HepG2 (cell line): ENCODE measurements around the gene SRSF4. TPM values are rescaled to one million over a fixed set of nuclear protein-coding genes. Genes with fewer than 3 reads are reported as not detected.

Source experiments
- CHD2 ChIP-seq: IDR thresholded peaks from 2 replicates; pipeline ENCODE4 v1.6.1; 2011; ENCODE audit warnings: low read depth, low read length, improper control_type of control experiment
- FOXP4 ChIP-seq: sonication (generic); formaldehyde crosslinking; IDR thresholded peaks from 2 replicates; pipeline ENCODE4 v1.4.0; 2020; ENCODE audit warnings: missing genetic modification reagents
- IKZF5 ChIP-seq: IDR thresholded peaks from 2 replicates; pipeline ENCODE4 v1.6.1; 2018; ENCODE audit warnings: missing genetic modification reagents, mild to moderate bottlenecking, missing compliant biosample characterization
- JUN ChIP-seq: sonication (generic); formaldehyde crosslinking; IDR thresholded peaks from 2 replicates; pipeline ENCODE4 v1.4.0; 2020; ENCODE audit warnings: mild to moderate bottlenecking, missing genetic modification reagents
- KDM5A ChIP-seq: fragments of 200-600 bp; sonication (generic); IDR thresholded peaks from 2 replicates; pipeline ENCODE4 v1.7.0; 2018; ENCODE audit warnings: antibody characterized with exemption, mild to moderate bottlenecking, low read length, borderline replicate concordance
- NBN ChIP-seq: fragments of 450-650 bp; conservative IDR thresholded peaks from 2 replicates; pipeline ENCODE4 v1.6.1; 2017
- RBFOX2 ChIP-seq: fragments of 200-400 bp; formaldehyde crosslinking; IDR thresholded peaks from 2 replicates; pipeline ENCODE4 v1.6.1; 2017; ENCODE audit warnings: low read depth, mild to moderate bottlenecking, low read length
- SP1 ChIP-seq, 2 experiments: fragments of 450-650 bp in 1 of 2; sonication (generic) in 1 of 2; formaldehyde crosslinking in 1 of 2; IDR thresholded peaks; 2 replicates each; pipeline versions ENCODE4 v1.4.0 to v1.6.1; 2016 to 2020; ENCODE audit warnings: missing genetic modification reagents in 1 of 2
- SP4 ChIP-seq: sonication (generic); formaldehyde crosslinking; IDR thresholded peaks from 2 replicates; pipeline ENCODE4 v1.8.1; 2023; ENCODE audit warnings: mild to moderate bottlenecking, missing genetic modification reagents
- WIZ ChIP-seq: sonication (generic); formaldehyde crosslinking; IDR thresholded peaks from 2 replicates; pipeline ENCODE4 v1.5.1; 2020; ENCODE audit warnings: mild to moderate bottlenecking, missing genetic modification reagents
- ZFX ChIP-seq: sonication (generic); formaldehyde crosslinking; IDR thresholded peaks from 2 replicates; pipeline ENCODE4 v1.4.0; 2020; ENCODE audit warnings: mild to moderate bottlenecking, low read depth, missing genetic modification reagents, moderate library complexity
- ZMYM4 ChIP-seq: sonication (generic); formaldehyde crosslinking; IDR thresholded peaks from 2 replicates; pipeline ENCODE4 v1.8.1; 2023; ENCODE audit warnings: mild to moderate bottlenecking, missing genetic modification reagents
- ZNF503 ChIP-seq: sonication (generic); formaldehyde crosslinking; IDR thresholded peaks from 2 replicates; pipeline ENCODE4 v1.4.0; 2020; ENCODE audit warnings: missing genetic modification reagents
- ZNF660 ChIP-seq: sonication (generic); formaldehyde crosslinking; IDR thresholded peaks from 2 replicates; pipeline ENCODE4 v1.5.1; 2020; ENCODE audit warnings: mild to moderate bottlenecking, low read depth, missing genetic modification reagents, borderline replicate concordance
- ZNF703 ChIP-seq: sonication (generic); formaldehyde crosslinking; IDR thresholded peaks from 2 replicates; pipeline ENCODE4 v1.5.1; 2020; ENCODE audit warnings: missing genetic modification reagents, mild to moderate bottlenecking, moderate library complexity, borderline replicate concordance
- ZNF766 ChIP-seq: sonication (generic); formaldehyde crosslinking; IDR thresholded peaks from 2 replicates; pipeline ENCODE4 v1.5.0; 2020; ENCODE audit warnings: missing genetic modification reagents, borderline replicate concordance
- ZSCAN9 ChIP-seq: IDR thresholded peaks from 2 replicates; pipeline ENCODE4 v1.6.1; 2016; ENCODE audit warnings: borderline replicate concordance
- polyA plus RNA-seq, 8 experiments: library from polyadenylated mRNA; depleted of rRNA in 3 of 8; stranded (reverse) in 7 of 8; unstranded in 1 of 8; fragments of >200 nt; fragmentation: Illumina TruSeq in 4 of 8; extraction: Trizol in 4 of 8; gene quantifications; 2 replicates each; pipeline versions ENCODE4 v1.2.1 to v1.2.3, GENCODE V29; 2011 to 2016; ENCODE audit warnings: low read depth in 4 of 8, missing spikeins in 1 of 8, mixed read lengths in 1 of 8; ENCODE audit not compliant: insufficient read depth in 1 of 8
- total RNA-seq, 5 experiments: library from RNA; depleted of rRNA; stranded (reverse); fragments of >200 nt; fragmentation: Illumina TruSeq; extraction: Trizol; gene quantifications; 2 replicates each; pipeline ENCODE4 v1.2.3, GENCODE V29; 2016; ENCODE audit warnings: low read depth in 1 of 5
- TF ChIP-seq, protein P1 (sequence below): sonication (generic); formaldehyde crosslinking; IDR thresholded peaks from 2 replicates; pipeline ENCODE4 v1.5.0; 2020; ENCODE audit warnings: mild to moderate bottlenecking, missing genetic modification reagents, moderate library complexity
- TF ChIP-seq, protein P2 (sequence below): sonication (generic); formaldehyde crosslinking; IDR thresholded peaks from 2 replicates; pipeline ENCODE4 v1.5.0; 2020; ENCODE audit warnings: missing genetic modification reagents
- TF ChIP-seq, protein P3 (sequence below): IDR thresholded peaks from 2 replicates; pipeline ENCODE4 v1.6.1; 2016; ENCODE audit warnings: missing biosample characterization, missing genetic modification reagents, low read depth

The SRSF4 gene
- total and polyA plus RNA-seq, 2 of the 13 experiments (the other 11 are each of a cell fraction or from before 2014, with no cell fraction given): 37.7 to 50.9 TPM

GRCh38 chr1:29230553-29231378 lies 49.1 kb upstream of the SRSF4 start, which contains the start of gene MECR (continued):
- peak; percentile 71 for TF ChIP-seq ZFX (CRISPR knock-in tag)
- TF ChIP-seq ZSCAN9: peak; percentile 78
- no peak for TF ChIP-seq SP1 (IDR thresholded peaks at IDR 0.05)
- TF ChIP-seq SP1 (CRISPR knock-in tag; IDR thresholded peaks at IDR 0.05): peak; percentile 98
- no peak for TF ChIP-seq ZNF703 (CRISPR knock-in tag)
- no peak for TF ChIP-seq NBN
- no peak; the same call in 1 of the 2 replicates for TF ChIP-seq FOXP4 (CRISPR knock-in tag)
- TF ChIP-seq KDM5A: peak; percentile 97
- TF ChIP-seq WIZ (CRISPR knock-in tag): no peak
- TF ChIP-seq ZMYM4 (CRISPR knock-in tag): peak; percentile 91
- peak; percentile 97 for TF ChIP-seq SP4
- TF ChIP-seq, protein P1, sequence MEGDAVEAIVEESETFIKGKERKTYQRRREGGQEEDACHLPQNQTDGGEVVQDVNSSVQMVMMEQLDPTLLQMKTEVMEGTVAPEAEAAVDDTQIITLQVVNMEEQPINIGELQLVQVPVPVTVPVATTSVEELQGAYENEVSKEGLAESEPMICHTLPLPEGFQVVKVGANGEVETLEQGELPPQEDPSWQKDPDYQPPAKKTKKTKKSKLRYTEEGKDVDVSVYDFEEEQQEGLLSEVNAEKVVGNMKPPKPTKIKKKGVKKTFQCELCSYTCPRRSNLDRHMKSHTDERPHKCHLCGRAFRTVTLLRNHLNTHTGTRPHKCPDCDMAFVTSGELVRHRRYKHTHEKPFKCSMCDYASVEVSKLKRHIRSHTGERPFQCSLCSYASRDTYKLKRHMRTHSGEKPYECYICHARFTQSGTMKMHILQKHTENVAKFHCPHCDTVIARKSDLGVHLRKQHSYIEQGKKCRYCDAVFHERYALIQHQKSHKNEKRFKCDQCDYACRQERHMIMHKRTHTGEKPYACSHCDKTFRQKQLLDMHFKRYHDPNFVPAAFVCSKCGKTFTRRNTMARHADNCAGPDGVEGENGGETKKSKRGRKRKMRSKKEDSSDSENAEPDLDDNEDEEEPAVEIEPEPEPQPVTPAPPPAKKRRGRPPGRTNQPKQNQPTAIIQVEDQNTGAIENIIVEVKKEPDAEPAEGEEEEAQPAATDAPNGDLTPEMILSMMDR (CRISPR knock-in tag): peak; percentile 75
- peak; percentile 64 for TF ChIP-seq ZNF503
- TF ChIP-seq ZNF660 (CRISPR knock-in tag): no peak
- TF ChIP-seq ZNF766 (CRISPR knock-in tag): no peak
- no peak for TF ChIP-seq JUN (CRISPR knock-in tag)
- peak; percentile 45; the same call in 1 of the 2 replicates for TF ChIP-seq IKZF5 (CRISPR knock-in tag)
- no peak for TF ChIP-seq CHD2
- TF ChIP-seq, protein P2, sequence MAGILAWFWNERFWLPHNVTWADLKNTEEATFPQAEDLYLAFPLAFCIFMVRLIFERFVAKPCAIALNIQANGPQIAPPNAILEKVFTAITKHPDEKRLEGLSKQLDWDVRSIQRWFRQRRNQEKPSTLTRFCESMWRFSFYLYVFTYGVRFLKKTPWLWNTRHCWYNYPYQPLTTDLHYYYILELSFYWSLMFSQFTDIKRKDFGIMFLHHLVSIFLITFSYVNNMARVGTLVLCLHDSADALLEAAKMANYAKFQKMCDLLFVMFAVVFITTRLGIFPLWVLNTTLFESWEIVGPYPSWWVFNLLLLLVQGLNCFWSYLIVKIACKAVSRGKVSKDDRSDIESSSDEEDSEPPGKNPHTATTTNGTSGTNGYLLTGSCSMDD: no peak
- TF ChIP-seq, protein P3, sequence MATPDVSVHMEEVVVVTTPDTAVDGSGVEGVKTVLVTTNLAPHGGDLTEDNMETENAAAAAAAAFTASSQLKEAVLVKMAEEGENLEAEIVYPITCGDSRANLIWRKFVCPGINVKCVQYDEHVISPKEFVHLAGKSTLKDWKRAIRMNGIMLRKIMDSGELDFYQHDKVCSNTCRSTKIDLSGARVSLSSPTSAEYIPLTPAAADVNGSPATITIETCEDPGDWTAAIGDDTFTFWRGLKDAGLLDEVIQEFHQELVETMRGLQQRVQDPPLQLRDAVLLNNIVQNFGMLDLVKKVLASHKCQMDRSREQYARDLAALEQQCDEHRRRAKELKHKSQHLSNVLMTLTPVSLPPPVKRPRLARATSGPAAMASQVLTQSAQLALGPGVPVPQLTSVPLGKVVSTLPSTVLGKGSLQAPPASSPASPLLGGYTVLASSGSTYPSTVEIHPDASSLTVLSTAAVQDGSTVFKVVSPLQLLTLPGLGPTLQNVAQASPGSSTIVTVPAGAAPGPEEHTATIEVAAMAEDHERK (CRISPR knock-in tag): no peak
- peak; percentile 89 for TF ChIP-seq RBFOX2
